GM19238 (cell line): ENCODE results near the gene ITPR2.
"Not testable (repeated sequence)": the region's sequence is repeated elsewhere in the genome, so short reads cannot be mapped to it uniquely, and the experiment has no call there.

Experiments used
- DNase-seq: peaks from one replicate; pipeline ENCODE4 v3.0.0; 2011; ENCODE audit warnings: low spot score; ENCODE audit not compliant: insufficient read length

The ITPR2 gene

DNA sequence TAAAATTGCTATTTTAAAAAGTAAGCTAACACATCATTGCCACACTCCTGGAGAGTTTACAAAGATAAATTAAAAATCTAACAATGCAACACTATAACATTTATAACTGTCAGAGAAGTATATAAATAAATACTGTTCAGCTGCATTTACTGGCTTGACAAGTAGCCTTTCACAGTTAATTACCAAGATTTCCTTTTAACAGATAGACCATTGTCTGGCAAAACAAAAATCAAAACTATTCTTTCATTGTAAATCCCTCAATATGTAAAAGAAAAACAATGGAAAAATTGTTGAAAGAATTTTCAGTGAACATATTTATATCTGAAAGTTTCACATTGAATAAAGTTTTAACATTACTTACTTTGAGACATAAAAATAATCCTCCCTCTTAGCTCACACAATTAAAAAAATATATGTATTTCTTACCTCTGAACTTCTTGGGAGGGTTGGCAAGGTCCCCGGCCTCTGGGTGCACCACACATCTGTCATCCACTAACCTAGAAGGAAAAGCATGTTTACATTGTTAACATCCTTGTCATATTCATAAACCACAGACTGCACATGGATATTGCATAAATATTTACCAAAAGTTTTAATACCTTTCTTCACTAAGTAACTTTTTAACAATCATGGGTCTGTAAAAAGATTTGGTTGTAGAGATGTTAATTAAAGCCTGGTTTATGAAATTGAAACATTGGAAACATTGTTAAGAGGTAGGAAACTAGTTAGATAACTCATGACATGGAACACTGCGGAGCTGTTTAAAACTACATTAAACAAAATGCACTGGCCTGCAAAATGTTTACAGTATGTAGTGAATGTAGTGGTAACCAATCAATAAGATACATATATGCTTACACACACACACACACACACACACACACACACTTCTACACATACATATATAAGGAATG lies 43.0 kb downstream of the ITPR2 start:
- DNase-seq: no peak

DNA sequence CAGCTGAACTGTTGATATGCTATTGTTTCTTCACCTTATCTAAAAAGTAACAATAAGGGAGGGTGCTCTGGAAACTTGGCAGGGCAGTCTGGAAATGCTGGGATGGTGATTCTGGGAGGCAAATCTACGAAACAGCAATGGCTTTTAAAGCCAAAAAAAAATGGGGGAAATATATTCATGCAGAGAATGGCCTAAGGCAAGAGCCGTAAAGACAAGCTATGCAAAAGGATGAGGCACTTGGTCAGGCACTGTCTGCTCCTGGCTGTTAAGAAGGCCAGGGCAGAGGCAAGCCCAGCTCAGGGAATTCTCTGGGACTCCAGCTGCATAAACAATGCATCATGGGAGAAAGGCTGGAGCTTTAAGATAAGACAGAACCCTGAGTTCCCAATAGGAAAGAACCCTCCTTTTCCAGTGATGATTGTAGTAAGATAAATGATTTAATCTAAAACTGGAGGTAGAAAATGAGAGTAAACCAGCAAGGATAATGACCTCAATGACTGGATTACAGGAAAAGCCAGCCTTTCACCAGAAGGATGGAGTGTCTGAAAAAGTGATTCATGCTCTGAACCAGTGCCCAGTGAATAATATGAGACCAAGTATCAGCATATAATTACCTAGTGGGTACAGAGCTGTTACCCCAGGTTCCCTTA lies 46.0 kb downstream of the ITPR2 start:
- no peak for DNase-seq

DNA sequence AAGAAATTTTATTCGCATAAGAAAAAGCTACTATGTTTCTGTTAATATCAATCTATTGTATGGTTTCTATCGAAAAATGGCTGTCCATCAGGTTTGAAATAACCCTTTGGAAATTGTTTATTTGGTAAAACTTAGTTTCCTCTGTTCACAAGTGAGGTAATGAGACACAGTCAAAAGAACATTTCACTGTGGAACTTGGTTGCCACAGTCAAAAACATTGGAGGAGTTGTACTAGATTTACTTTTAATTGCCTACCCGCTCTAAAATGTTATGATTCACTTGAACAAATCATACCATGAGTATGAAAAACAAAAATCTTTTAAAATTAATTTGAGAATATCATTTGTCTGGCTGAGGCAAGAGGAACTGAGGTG lies 46.5 kb downstream of the ITPR2 start:
- DNase-seq: no peak

DNA sequence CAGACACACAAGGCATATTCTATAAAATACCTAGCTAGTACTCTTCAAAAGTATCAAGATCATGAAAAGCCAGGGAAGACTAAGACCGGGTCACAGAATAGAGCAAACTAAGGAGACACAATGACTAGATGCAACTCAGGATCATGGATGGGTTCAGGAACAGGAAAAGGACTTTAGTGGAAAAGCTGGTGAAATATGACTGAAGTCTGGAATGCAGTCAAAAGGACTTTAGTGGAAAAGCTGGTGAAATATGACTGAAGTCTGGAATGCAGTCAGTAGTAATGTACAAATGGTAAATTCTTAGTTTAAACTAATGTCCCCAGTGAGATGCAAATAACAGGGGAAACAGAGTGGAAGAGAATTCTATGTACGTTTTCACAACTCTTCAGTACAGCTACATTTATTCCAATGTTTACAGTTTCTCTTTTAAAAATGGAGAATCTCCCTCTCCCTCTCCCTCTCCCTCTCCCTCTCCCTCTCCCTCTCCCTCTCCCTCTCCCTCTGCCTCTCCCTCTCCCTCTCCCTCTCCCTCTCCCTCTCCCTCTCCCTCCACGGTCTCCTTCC lies 49.1 kb downstream of the ITPR2 start:
- not testable (repeated sequence) for DNase-seq

DNA sequence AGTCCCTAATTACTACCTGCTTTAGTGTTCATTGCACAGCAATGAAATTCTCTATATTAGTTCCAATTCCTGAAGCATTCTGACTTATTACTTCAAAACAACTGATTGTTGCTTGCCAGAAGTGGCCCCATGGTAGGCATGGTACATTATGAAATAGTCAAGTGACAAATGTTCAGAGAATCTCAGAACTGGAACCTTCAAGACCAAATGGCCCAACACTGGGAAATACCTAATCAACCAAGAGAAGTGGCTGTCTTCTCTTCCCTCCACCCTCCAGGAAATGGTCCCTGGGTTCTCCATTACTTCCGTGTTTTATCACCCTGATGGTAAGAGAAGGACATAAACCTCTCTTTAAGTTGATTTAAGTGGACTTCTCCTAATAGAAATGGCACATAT lies 49.9 kb downstream of the ITPR2 start:
- DNase-seq: no peak

DNA sequence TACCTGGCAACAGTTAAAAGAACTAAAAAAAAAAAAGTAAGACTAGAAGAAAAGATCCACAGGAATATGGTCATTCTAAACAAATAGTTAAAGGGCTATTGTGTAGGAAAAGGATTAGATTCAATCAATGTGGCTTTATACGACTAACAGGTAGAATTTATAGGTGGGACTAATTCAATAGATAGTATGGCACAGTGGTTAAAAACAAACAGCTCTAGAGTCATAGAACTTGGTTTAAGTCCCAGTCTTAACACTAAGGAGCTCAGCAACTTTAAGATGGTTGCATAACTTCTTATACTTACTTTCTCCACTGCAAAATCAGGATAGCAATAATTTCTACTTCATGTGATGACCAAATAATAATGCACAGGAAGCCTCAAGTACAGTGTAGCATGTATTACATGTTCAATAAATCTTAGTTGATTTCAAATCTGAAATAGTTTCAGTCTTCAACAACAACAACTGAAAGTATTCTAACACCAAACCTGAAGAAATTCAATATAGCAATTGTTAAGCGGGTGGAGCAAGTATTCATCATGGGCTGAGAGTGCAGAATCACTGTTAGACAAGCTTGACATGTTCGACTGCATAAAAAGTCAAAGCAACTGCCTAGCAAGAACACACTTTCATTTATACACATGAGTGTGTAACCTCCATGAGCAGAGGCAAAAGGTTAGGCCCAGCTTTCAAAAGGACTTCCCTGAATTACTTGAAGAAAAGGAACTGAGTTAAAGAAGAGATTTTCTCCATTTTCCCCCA lies 50.4 kb downstream of the ITPR2 start:
- no peak for DNase-seq

DNA sequence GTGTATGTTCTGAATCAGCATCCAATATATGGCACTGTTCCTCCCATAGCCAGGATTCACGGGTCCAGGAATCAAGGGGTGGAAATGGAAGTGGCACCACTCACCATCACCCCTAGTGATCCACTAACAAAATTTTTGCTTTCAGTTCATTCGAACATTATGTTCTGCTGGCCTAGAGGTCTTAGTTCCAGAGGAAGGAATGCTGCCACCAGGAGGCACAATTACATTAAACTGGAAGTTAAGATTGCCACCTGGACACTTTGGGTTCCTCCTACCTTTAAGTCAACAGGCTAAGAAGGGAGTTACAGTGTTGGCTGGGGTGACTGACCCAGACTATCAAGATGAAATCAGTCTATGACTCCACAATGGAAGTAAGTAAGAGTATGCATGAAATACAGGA lies 52.3 kb downstream of the ITPR2 start:
- not testable (repeated sequence) for DNase-seq

DNA sequence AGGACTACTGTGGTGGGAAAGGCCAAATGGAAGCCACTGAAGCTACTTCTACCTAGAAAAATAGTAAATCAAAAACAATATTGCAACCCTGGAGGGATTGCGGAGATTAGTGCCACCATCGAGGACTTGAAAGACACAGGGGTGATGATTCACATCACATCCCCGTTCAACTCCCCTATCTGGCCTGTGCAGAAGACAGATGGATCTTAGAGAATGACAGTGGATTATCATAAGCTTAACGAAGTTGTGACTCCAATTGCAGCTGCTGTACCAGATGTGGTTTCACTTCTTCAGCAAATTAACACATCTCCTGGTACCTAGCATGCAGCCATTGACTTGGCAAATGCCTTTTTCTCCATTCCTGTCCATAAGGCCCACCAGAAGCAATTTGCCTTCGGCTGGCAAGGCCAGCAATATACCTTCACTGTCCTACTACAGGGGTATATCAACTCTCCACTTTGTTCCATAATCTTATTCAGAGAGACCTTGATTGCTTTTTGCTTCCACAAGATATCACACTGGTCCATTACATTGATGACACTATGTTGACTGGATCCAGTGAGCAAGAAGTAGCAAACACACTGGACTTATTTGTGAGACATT lies 54.7 kb downstream of the ITPR2 start:
- DNase-seq: not testable (repeated sequence)

DNA sequence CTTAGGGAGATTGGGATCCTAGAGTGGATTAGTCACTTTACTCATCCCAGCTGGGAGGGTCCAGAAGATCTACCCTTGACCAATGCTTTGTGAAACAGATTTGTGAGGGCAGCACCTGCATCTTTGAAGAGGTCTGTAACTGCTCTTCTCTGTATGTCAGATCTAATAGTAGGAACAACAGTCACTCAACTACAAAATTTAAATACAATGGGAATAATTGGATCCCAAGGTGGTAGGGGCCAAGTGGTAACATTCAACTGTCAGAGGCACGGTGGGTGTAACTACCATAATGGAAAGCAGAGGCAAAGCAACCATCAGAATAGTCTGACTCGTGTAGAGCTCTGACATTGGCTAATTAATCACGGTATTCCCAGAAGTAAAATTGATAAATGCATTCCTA lies 55.8 kb downstream of the ITPR2 start:
- DNase-seq: no peak

DNA sequence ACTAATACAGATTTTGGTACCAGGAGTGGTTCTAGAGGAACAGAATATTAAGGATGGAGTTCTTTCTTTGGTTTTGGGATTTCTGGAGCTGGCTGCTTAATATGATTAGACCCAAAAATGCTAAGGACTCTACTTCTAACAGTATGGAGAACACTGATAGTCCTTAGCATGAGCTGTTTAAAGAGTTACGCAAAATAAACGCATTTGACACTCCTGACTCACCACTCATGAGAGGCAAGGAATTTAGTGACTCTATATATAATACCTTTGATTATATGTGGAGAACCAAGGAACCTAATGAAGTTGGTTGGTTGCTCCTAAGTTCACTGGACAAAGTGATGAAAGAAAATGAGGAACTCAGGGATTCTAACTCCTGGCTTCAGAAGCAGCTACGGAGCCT lies 57.0 kb downstream of the ITPR2 start:
- not testable (repeated sequence) for DNase-seq

DNA sequence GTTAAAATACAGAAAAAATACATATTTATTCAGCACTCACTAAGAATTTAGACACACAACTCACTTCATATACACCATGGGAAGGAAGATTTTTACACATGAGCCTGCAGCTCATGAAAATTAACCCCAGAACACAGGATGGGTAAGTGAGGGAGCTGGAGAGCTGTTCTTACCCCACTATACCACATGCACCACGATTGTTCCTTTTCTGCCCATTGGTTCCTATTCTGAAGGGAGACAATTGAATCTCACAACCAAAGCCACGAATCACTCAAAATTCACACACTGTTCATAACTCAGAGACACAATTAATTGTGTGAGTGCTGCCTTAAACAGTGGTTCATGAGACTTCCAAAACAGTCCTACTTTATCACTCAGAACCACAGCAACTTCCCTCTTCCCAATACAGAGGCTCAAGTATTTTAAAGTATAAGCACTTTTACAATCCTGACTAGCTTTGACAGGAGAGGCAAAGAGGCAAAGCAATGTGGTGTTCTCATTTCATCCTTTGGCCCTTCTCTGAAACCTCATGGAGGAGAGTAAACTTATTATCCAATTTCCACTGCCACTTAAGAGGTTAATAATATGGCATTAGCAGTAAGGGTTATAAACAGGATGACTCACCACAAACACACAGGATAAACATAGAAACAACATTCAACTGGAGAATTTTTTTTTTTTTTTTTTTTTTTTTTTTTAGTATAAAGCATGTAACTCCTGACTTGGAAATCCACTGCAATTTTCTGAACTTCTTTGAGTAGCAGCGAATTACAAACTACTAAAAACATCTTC lies 59.5 kb downstream of the ITPR2 start:
- DNase-seq: no peak

DNA sequence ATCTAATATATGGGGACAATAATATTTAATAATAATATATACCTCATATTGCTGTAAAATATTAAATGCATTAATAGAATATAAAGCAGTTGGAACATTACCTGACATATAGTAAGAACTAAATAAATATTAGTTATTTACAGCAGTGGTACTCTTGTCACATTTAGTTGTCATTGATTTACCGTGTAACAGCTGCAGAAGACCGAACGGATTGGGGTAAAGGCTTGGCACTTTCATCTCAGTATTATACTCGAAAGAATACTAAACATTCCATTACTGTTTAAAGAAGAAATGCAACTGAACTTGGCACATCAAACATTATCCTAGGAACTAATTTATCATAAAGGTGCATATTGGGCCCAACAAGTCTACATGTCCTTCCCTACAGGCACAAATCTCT lies 61.1 kb downstream of the ITPR2 start:
- no peak for DNase-seq

DNA sequence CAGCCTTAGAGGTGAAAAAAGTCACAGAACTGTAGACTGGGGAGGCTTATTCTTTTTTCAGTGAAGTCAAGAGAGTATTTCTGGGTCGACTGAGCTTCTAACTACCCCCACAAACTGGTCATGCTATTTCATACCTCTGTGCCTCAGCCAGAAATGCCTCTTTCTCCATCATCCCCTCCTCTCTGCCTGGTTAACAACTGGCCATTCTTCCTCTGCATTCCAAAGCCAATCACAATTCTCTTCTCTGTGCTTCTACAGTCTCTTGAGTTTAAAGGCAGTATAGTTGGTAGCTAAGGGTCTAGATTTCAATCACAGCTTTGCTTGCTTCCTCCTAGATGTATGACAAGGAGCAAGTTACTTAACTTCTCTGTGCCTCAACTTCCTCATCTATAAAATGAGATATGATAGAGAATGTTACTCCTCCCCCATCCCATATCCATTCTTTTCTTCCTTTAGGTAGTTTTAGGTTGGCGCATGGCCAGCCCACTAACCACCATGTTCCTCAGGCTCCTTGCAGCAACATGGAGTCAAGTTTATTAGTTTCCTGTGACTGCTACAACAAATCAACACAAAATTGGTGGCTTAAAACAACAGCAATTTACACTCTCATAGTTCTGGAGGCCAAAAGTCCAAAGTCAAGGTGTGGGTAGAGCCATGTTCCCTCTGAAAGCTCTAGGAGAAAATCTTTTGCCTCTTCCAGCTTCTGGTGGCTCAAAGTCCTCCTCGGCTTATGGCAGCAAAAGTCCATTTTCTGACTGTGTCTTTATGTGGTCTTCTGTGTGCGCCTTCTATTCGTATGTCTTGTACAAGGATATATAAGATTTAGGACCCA lies 62.5 kb downstream of the ITPR2 start:
- DNase-seq: no peak

DNA sequence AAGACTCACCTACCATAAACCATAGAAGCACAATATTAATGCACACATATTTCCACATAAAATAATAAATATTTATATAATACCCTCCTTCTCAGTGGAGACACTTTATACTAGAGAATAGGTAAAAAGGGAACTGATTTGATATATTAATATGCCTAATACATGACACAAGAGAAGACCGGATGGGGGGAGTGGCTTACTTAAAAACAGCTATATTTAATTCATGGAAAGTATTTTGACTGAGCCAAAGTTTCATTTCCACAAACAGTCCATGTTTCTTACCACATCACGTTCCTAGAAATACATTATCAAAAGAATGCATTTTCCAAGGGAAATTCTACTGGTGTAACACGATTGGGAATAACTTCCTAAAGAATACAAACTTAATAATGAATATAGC lies 63.4 kb downstream of the ITPR2 start:
- DNase-seq: no peak

DNA sequence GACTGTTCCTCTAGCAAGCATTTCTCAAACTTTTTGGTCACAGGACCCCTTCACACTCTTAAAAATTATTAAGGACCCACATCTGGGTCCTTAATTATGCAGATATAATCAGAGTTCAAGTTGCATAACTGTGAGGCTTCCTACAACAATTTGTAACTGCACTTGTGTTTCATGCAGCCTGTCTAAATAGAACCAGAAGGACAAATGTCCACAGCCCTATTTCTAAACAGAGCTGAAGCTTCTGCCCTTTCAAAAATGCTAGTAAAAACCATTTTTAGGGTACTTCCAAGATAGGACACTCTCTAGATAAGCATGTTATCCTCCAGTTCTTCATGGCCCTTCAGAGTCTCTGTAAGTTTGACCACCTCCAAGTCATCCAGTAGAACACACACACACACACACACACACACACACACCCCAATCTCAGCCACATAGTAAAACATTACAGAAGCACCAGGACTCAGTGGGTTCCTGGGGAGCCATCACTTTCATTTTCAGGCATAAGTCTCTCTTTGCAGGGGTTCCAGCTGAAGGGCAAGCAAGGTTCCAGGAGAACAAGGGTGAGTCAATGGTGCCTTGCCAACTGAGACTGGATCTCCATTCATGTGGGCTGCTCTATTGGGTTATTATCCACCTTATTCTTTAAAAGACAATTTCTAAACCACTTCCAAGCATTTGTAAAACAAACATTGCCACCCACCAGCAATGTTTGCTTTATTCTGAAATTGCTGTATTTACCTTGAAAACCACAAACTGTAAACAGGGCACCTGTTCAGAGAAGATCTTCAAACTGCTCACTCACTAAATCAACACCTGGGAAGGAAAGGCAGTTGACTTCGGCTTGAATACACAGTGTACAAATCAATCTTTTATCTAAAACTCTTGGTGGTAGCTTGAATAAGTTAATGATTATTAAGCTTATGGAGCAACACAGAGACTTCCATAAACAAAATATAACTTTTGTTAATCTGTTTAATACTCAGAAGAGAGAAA lies 64.1 kb downstream of the ITPR2 start:
- no peak for DNase-seq

DNA sequence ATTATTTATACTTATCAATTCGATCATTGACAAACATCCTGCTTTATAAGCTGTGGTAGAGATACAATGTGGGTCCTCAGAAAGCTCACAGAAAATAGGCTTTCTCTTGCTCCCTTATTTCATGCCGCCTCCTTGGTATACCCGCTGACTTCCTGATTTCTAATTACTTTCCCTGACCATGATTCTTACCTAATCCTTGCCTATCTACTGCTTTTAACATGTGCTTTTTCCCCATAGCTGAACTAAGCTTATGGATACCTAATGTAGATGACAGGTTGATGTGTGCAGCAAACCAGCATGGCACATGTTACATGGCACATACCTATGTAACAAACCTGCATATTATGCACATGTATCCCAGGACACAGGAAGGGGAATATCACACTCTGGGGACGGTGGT lies 65.1 kb downstream of the ITPR2 start:
- DNase-seq: no peak

DNA sequence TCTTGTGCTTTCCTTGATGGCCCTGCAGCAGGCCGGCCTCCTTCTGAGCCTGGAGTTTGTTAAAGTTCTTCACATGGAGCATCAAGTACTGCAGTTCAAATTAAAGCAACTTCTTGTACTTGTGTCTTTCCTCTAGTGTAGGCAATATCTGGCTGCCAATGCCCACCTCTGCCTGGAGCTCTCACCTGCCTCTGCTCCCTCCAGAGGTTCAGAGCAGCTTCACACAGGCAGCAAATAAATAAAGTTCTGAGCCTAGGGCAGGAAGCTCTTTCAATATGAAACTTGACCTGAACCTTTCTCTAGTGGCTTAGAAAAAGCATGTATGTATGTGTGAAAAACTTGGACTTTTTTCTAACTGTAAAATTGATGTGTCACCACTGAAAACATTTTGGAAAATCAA lies 65.9 kb downstream of the ITPR2 start:
- DNase-seq: no peak

DNA sequence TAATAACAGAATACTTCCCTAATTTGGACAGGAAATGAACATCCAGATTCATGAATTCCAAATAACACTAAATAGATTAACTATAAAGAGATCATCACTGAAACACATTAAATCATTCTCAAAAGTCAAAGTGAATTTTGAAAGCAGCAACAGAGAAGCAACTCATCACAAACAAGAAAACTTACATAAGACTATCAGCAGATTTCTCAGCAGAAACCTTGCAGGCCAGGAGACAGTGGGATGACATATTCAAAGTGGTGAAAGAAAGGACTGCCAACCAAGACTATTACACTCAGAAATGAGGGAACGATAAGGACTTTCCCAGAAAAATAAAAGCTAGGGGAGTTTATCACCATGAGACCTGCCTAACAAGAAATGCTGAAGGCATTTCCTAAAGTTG lies 70.8 kb downstream of the ITPR2 start:
- DNase-seq: no peak

DNA sequence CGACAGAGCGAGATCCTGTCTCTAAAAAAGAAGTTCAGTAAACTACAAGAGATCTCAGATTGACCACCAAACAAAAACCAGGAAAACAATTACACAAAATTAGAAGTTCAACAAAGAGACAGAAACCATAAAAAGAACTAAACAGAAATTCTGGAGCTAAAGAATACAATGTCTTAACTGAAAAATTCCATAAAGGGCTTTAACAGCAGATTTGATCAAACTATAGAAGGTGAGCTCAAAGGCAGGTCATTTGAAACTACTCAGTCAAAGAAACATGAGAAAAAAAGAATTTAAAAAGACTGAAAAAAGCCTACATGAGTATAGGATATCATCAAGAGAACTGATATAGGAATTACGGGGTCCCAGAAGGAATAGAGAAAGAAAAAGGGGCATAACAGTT lies 71.2 kb downstream of the ITPR2 start:
- no peak for DNase-seq
